Peyer's patch (tissue), 4 donors: Measurements from ENCODE around the gene CASZ1.

Experiments
- CTCF ChIP-seq, 6 experiments: fragments of 450-650 bp in 4 of 6; fragments of 200-600 bp in 2 of 6; sonication (generic) in 1 of 6; IDR thresholded peaks; one replicate each; pipeline ENCODE4 v1.5.1; 2017 to 2019; ENCODE audit warnings: antibody characterized with exemption in 6 of 6, mild to moderate bottlenecking in 3 of 6, moderate library complexity in 1 of 6
- POLR2A ChIP-seq, 2 donors: fragments of 450-650 bp; IDR thresholded peaks; one replicate each; pipeline ENCODE4 v1.5.1; 2017; ENCODE audit warnings: antibody characterized with exemption in 2 of 2, mild to moderate bottlenecking in 2 of 2, moderate library complexity in 2 of 2

DNA sequence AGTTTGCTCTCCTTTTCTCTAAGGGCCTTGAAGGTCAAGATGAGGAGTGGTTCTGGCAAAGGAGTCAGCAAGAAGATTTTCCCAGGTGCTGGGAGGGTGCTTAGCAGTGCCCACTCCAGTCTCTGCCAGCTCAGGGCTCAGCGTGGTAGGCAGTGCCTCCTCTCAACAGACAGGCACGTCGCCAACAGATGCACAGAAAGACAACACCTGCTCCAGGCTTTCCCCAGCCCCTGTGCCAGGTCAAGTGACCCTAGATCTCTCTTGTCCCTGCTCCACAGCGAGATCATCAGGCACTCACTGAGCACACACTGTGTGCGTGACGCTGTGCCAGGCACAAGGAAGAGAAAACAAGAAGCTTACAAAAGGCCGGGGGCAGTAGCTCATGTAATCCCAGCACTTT lies 86.0 kb downstream of the CASZ1 start:
- TF ChIP-seq CTCF (IDR thresholded peaks at IDR 0.05) (no peak), POLR2A (IDR thresholded peaks at IDR 0.05) (no peak)
